Ovary (tissue), 9 donors: ENCODE results near the gene RIC3. TPM values are rescaled to one million over a fixed set of nuclear protein-coding genes. Genes with fewer than 3 reads are reported as not detected.

ENCODE experiments used
- DNase-seq, 5 donors: peaks; one replicate each; pipeline ENCODE4 v3.0.0-alpha.2; 2019 to 2020
- H3K27ac ChIP-seq, 2 donors: fragments of 200-600 bp; one replicate each; pipeline versions ENCODE4 v1.5.1 to v1.8.0; 2019 to 2022
- H3K27me3 ChIP-seq: fragments of 200-600 bp; one replicate; pipeline ENCODE4 v1.8.0; 2022
- H3K36me3 ChIP-seq: fragments of 200-600 bp; sonication (generic); one replicate; pipeline ENCODE4 v1.5.1; 2019
- H3K4me1 ChIP-seq: one replicate; pipeline ENCODE4 v1.8.1; 2013; ENCODE audit warnings: mild to moderate bottlenecking, moderate library complexity; ENCODE audit not compliant: insufficient read depth
- H3K4me3 ChIP-seq: fragments of 200-600 bp; sonication (generic); one replicate; pipeline ENCODE4 v1.5.1; 2017
- H3K9me3 ChIP-seq, 2 donors: fragments of 200-600 bp in 1 of 2; sonication (generic) in 1 of 2; one replicate each; pipeline versions ENCODE4 v1.5.1 to v1.8.1; 2013 to 2019; ENCODE audit warnings: mild to moderate bottlenecking in 1 of 2, moderate library complexity in 1 of 2
- CTCF ChIP-seq, 3 donors: fragments of 450-650 bp in 2 of 3; fragments of 200-600 bp in 1 of 3; IDR thresholded peaks; one replicate each; pipeline versions ENCODE4 v1.5.1 to v1.8.0; 2016 to 2022; ENCODE audit warnings: antibody characterized with exemption in 3 of 3, mild to moderate bottlenecking in 1 of 3
- EP300 ChIP-seq: sonication (generic); formaldehyde crosslinking; IDR thresholded peaks from one replicate; pipeline ENCODE4 v1.6.1; 2017; ENCODE audit warnings: antibody characterized with exemption
- POLR2A ChIP-seq: fragments of 450-650 bp; IDR thresholded peaks from one replicate; pipeline ENCODE4 v1.6.1; 2017; ENCODE audit warnings: antibody characterized with exemption, mild to moderate bottlenecking, moderate library complexity
- WGBS, 3 donors: extraction: QIAGEN DNeasy Blood & Tissue Kit in 1 of 3; methylation state at CpG; one replicate each; pipeline versions ENCODE4 v1.1.5 to v1.1.7; 2013 to 2017; 5-methylcytosine and 5-hydroxymethylcytosine counted together
- intact Hi-C, 4 donors: fragments of 100-400 bp; cut with DNase I; formaldehyde crosslinking; loops; one replicate each; pipeline versions ENCODE4 v1.11.0 to v1.15.1; 2022 to 2023
- polyA plus RNA-seq, 2 donors: library from polyadenylated mRNA; stranded (reverse); fragments of 200-250 nt in 1 of 2; fragments of 350-450 nt in 1 of 2; fragmentation: Illumina TruSeq in 1 of 2; extraction: RNeasy Lipid Tissue Mini Kit (QIAGEN cat#74804) in 1 of 2; gene quantifications; one replicate each; pipeline ENCODE4 v1.2.3, GENCODE V29; 2013 to 2014
- total RNA-seq, 7 donors: library from RNA; depleted of rRNA in 2 of 7; stranded (reverse); fragments of >200 nt in 2 of 7; fragmentation: NEBNext Ultra II Directional in 3 of 7; extraction: Animal tissue kit (Norgen Biotek cat#: 25700) in 3 of 7; gene quantifications; one replicate each; pipeline versions ENCODE4 v1.1.0 to v1.2.4, GENCODE V29; 2016 to 2023
- donor health status: DM: no; HTN: no; CAD: no; lungs with moderate emphysema.
- donor health status: DM: no; HTN: no; CAD: no.
- donor health status: Bipolar disorder and iron deficiency.
- donor health status: DM: yes; HTN: yes; CAD: no.
- donor health status: DM: no; HTN: no; CAD: no.
- donor health status: DM: yes; HTN: yes; CAD: no.

The RIC3 gene
- total and polyA plus RNA-seq, 9 donors, result 10.6 to 31.4 (median 26.3) TPM

- Histone ChIP-seq H3K9me3 (no peaks in the 10 kb centered on the region), H3K4me1 (peaks cover 12% of the 10 kb centered on the region), H3K4me3 (no peak overlapping the region), H3K27ac (no peak overlapping the region), H3K27me3 (no peaks in the 10 kb centered on the region), H3K36me3 (no peaks in the 10 kb centered on the region)
- intact Hi-C loops, result no loop called here
- DNase-seq, result no peak
- TF ChIP-seq CTCF (IDR thresholded peaks at IDR 0.05) (no peak), EP300 (no peak), POLR2A (no peak)
- WGBS, 3 donors, result 88 to 94% (median 94%) methylated on average over 3 of the region's 3 CpGs
Observed at GRCh38 chr11:8060146-8060719, 108.6 kb downstream of the RIC3 start.

DNA sequence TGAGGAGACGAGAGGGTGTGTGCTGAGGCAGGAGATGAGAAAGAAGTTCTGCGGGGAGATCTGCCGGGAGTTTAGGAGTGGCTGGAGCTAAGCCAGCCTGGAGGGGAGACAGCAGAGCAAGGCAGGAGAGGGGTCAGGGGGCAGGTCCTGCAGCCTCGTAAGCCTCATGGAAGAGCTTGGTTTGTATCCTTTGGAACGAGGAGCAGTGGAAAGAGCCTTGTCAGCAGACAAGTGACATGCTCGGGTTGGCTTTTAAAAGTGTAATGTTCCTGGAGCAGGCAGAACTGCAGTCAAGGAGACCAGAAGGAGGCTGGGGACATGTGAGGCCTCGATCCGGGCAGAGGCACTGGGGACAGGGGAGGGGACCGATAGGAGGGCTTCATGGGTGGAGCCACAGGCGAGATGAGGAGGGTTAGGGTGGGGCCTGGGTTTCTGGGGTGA, 109.2 kb downstream of the RIC3 start:
- H3K4me1 ChIP-seq, result peaks cover 12% of the 10 kb centered on the region
- 46 to 52% (median 48%) methylated on average over 10 of the region's 10 CpGs for WGBS, 3 donors
- intact Hi-C loops, result no loop called here
- H3K27ac ChIP-seq, result no peak overlapping the region
- no peaks in the 10 kb centered on the region for H3K27me3 ChIP-seq
- no peaks in the 10 kb centered on the region for H3K9me3 ChIP-seq
- peak in 1 of 5 donors; percentile 65 for DNase-seq
- no peaks in the 10 kb centered on the region for H3K36me3 ChIP-seq
- TF ChIP-seq POLR2A, result no peak
- no peak for TF ChIP-seq EP300
- TF ChIP-seq CTCF (IDR thresholded peaks at IDR 0.05), result no peak
- no peak overlapping the region for H3K4me3 ChIP-seq

DNA sequence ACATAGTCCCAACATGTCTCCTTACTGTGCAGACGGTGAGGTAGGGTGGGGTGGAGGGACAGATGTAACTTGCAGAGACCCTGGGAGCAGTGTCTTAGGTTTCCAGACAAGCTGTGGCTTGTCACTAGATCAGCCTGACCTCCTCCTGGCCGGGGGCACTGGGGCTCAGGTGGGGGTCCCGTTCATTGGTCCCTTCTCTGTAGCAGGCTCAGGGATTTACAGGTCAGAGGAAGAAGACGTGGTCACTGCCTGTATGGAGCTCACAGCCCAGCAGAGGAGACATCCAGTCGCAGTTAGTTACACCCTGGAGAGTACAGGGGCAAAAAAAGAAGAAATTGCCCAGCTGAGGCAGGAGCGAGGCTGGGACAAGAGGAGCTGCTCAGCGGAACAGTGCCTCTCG, 109.8 kb downstream of the RIC3 start:
- Histone ChIP-seq H3K4me1 (peaks cover 10% of the 10 kb centered on the region), H3K27ac (no peak overlapping the region)
- no peak for DNase-seq

DNA sequence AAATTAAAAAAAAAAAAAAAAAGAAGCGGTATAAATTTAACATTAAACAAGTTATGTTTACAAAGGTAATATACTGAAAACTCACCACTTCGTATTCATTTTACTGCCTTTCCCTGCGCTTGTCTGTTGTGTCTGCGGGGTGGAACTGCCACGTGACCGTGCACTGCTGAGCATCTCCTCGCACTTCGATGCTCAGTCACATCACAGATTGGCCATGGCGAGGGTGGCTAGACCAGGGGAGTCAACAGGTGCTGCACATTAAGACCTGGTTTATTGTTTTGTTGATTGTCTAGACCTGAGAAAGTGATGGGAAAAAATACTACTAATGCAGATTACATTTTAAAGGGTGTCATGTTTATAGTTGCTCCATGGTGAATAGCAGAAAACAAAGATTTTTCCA, 110.6 kb downstream of the RIC3 start:
- Histone ChIP-seq H3K4me1 (peaks cover 7% of the 10 kb centered on the region), H3K36me3 (no peaks in the 10 kb centered on the region), H3K9me3 (no peaks in the 10 kb centered on the region), H3K27me3 (no peaks in the 10 kb centered on the region), H3K4me3 (no peak overlapping the region), H3K27ac (no peak overlapping the region)
- intact Hi-C loops, result no loop called here
- DNase-seq, result no peak
- WGBS, 3 donors, result 92 to 96% (median 96%) methylated on average over 9 of the region's 9 CpGs
- no peak for TF ChIP-seq EP300
- TF ChIP-seq CTCF (IDR thresholded peaks at IDR 0.05), result no peak
- TF ChIP-seq POLR2A, result no peak

More for the DNA sequence above, 109.8 kb downstream of the RIC3 start:
- no peaks in the 10 kb centered on the region for H3K9me3 ChIP-seq
- WGBS, 3 donors, result 90 to 93% (median 92%) methylated on average over 8 of the region's 8 CpGs
- H3K27me3 ChIP-seq, result no peaks in the 10 kb centered on the region
- intact Hi-C loops, result no loop called here
- H3K36me3 ChIP-seq, result no peaks in the 10 kb centered on the region
- no peak for TF ChIP-seq POLR2A
- TF ChIP-seq CTCF (IDR thresholded peaks at IDR 0.05), result no peak
- TF ChIP-seq EP300, result no peak
- no peak overlapping the region for H3K4me3 ChIP-seq
